K562 (cell line): ENCODE data around the gene GNAS-AS1.

Source experiments
- POLR2G ChIP-seq: fragments of 200-400 bp; formaldehyde crosslinking; IDR thresholded peaks from 2 replicates; pipeline ENCODE4 v1.6.1; 2017; ENCODE audit warnings: low read depth, mild to moderate bottlenecking, antibody characterized with exemption, low read length, moderate library complexity
- TF ChIP-seq, protein P1 (sequence below): fragments of 450-650 bp; IDR thresholded peaks from 2 replicates; pipeline ENCODE4 v1.6.1; 2016; ENCODE audit warnings: mild to moderate bottlenecking, moderate library complexity

DNA sequence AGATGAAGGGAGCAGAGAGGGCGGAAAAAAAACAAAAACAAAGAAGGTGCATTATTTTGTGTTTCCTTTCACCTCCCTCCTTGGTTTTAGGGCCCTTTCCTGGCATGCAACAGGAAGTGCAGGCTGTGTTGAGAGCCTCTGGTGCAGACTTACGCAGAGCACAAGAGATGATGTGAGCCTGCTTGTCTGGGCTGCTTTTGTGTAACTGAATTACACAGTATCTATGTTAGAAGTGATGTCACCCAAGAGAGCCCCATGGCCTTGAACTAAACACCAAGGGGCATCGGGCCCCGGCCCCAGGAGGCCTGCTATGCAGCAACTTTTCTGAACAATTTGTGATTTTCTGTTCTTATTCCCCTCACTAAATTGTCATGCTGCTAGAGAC lies 27.3 kb upstream of the GNAS-AS1 start:
- TF ChIP-seq POLR2G: no peak
- TF ChIP-seq, protein P1, sequence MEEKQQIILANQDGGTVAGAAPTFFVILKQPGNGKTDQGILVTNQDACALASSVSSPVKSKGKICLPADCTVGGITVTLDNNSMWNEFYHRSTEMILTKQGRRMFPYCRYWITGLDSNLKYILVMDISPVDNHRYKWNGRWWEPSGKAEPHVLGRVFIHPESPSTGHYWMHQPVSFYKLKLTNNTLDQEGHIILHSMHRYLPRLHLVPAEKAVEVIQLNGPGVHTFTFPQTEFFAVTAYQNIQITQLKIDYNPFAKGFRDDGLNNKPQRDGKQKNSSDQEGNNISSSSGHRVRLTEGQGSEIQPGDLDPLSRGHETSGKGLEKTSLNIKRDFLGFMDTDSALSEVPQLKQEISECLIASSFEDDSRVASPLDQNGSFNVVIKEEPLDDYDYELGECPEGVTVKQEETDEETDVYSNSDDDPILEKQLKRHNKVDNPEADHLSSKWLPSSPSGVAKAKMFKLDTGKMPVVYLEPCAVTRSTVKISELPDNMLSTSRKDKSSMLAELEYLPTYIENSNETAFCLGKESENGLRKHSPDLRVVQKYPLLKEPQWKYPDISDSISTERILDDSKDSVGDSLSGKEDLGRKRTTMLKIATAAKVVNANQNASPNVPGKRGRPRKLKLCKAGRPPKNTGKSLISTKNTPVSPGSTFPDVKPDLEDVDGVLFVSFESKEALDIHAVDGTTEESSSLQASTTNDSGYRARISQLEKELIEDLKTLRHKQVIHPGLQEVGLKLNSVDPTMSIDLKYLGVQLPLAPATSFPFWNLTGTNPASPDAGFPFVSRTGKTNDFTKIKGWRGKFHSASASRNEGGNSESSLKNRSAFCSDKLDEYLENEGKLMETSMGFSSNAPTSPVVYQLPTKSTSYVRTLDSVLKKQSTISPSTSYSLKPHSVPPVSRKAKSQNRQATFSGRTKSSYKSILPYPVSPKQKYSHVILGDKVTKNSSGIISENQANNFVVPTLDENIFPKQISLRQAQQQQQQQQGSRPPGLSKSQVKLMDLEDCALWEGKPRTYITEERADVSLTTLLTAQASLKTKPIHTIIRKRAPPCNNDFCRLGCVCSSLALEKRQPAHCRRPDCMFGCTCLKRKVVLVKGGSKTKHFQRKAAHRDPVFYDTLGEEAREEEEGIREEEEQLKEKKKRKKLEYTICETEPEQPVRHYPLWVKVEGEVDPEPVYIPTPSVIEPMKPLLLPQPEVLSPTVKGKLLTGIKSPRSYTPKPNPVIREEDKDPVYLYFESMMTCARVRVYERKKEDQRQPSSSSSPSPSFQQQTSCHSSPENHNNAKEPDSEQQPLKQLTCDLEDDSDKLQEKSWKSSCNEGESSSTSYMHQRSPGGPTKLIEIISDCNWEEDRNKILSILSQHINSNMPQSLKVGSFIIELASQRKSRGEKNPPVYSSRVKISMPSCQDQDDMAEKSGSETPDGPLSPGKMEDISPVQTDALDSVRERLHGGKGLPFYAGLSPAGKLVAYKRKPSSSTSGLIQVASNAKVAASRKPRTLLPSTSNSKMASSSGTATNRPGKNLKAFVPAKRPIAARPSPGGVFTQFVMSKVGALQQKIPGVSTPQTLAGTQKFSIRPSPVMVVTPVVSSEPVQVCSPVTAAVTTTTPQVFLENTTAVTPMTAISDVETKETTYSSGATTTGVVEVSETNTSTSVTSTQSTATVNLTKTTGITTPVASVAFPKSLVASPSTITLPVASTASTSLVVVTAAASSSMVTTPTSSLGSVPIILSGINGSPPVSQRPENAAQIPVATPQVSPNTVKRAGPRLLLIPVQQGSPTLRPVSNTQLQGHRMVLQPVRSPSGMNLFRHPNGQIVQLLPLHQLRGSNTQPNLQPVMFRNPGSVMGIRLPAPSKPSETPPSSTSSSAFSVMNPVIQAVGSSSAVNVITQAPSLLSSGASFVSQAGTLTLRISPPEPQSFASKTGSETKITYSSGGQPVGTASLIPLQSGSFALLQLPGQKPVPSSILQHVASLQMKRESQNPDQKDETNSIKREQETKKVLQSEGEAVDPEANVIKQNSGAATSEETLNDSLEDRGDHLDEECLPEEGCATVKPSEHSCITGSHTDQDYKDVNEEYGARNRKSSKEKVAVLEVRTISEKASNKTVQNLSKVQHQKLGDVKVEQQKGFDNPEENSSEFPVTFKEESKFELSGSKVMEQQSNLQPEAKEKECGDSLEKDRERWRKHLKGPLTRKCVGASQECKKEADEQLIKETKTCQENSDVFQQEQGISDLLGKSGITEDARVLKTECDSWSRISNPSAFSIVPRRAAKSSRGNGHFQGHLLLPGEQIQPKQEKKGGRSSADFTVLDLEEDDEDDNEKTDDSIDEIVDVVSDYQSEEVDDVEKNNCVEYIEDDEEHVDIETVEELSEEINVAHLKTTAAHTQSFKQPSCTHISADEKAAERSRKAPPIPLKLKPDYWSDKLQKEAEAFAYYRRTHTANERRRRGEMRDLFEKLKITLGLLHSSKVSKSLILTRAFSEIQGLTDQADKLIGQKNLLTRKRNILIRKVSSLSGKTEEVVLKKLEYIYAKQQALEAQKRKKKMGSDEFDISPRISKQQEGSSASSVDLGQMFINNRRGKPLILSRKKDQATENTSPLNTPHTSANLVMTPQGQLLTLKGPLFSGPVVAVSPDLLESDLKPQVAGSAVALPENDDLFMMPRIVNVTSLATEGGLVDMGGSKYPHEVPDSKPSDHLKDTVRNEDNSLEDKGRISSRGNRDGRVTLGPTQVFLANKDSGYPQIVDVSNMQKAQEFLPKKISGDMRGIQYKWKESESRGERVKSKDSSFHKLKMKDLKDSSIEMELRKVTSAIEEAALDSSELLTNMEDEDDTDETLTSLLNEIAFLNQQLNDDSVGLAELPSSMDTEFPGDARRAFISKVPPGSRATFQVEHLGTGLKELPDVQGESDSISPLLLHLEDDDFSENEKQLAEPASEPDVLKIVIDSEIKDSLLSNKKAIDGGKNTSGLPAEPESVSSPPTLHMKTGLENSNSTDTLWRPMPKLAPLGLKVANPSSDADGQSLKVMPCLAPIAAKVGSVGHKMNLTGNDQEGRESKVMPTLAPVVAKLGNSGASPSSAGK: no peak
